Loucy (cell line): ENCODE data around the gene ZBTB12.
"Not testable (repeated sequence)": the region's sequence is repeated elsewhere in the genome, so short reads cannot be mapped to it uniquely, and the experiment has no call there.

Experiments used
- H2AFZ ChIP-seq: fragments of 200-600 bp; sonication (generic); 2 replicates; pipeline ENCODE4 v1.6.0; 2016; ENCODE audit warnings: antibody characterized with exemption, mild to moderate bottlenecking, low read length, moderate library complexity
- H3F3A ChIP-seq: fragments of 200-600 bp; 2 replicates; pipeline ENCODE4 v1.6.0; 2016; ENCODE audit warnings: antibody characterized with exemption, low read depth, mild to moderate bottlenecking
- H3K27me3 ChIP-seq: fragments of 200-600 bp; sonication (generic); 2 replicates; pipeline ENCODE4 v1.6.1; 2014; ENCODE audit warnings: low read length, mild to moderate bottlenecking; ENCODE audit not compliant: insufficient read depth, poor library complexity, severe bottlenecking
- H3K36me3 ChIP-seq: fragments of 200-600 bp; sonication (generic); 2 replicates; pipeline ENCODE4 v1.6.1; 2016; ENCODE audit warnings: low read length; ENCODE audit not compliant: insufficient read depth
- H3K4me1 ChIP-seq: fragments of 200-600 bp; sonication (generic); 2 replicates; pipeline ENCODE4 v1.5.1; 2014; ENCODE audit warnings: low read length, mild to moderate bottlenecking; ENCODE audit not compliant: insufficient read depth, poor library complexity, severe bottlenecking
- H3K4me2 ChIP-seq: fragments of 200-600 bp; sonication (generic); 2 replicates; pipeline ENCODE4 v1.6.0; 2014; ENCODE audit warnings: antibody characterized with exemption, low read length, low read depth, mild to moderate bottlenecking; ENCODE audit not compliant: poor library complexity, severe bottlenecking
- H3K4me3 ChIP-seq: fragments of 200-600 bp; sonication (generic); 2 replicates; pipeline ENCODE4 v1.5.1; 2014; ENCODE audit warnings: low read length, mild to moderate bottlenecking, mixed read lengths; ENCODE audit not compliant: poor library complexity, severe bottlenecking
- H3K79me2 ChIP-seq: fragments of 200-600 bp; sonication (generic); 2 replicates; pipeline ENCODE4 v1.6.1; 2014; ENCODE audit warnings: low read length; ENCODE audit not compliant: insufficient read depth
- H3K9ac ChIP-seq: fragments of 200-600 bp; sonication (generic); 2 replicates; pipeline ENCODE4 v1.6.0; 2014; ENCODE audit warnings: mild to moderate bottlenecking, low read depth, low read length, moderate library complexity; ENCODE audit not compliant: poor library complexity, severe bottlenecking
- H3K9me2 ChIP-seq: fragments of 200-600 bp; sonication (generic); replicated peaks from 2 replicates; pipeline ENCODE4 v1.6.1; 2016; ENCODE audit warnings: low read depth, low read length, mixed read lengths
- H3K9me3 ChIP-seq: fragments of 200-600 bp; sonication (generic); 2 replicates; pipeline ENCODE4 v1.6.1; 2014; ENCODE audit warnings: mild to moderate bottlenecking, antibody characterized with exemption, low read length, low read depth; ENCODE audit not compliant: insufficient read depth
- H4K20me1 ChIP-seq: fragments of 200-600 bp; sonication (generic); 2 replicates; pipeline ENCODE4 v1.6.0; 2014; ENCODE audit warnings: antibody characterized with exemption, low read length, mild to moderate bottlenecking; ENCODE audit not compliant: insufficient read depth, poor library complexity, severe bottlenecking
- EZH2phosphoT487 ChIP-seq: fragments of 200-600 bp; IDR thresholded peaks from 2 replicates; pipeline ENCODE4 v1.6.1; 2018; ENCODE audit warnings: antibody characterized with exemption, mild to moderate bottlenecking, moderate library complexity, borderline replicate concordance
- TF ChIP-seq, protein P1 (sequence below): fragments of 200-600 bp; sonication (generic); conservative IDR thresholded peaks from 2 replicates; pipeline ENCODE4 v1.5.1; 2014; ENCODE audit warnings: mild to moderate bottlenecking, antibody characterized with exemption, low read length

ZBTB12 gene

DNA sequence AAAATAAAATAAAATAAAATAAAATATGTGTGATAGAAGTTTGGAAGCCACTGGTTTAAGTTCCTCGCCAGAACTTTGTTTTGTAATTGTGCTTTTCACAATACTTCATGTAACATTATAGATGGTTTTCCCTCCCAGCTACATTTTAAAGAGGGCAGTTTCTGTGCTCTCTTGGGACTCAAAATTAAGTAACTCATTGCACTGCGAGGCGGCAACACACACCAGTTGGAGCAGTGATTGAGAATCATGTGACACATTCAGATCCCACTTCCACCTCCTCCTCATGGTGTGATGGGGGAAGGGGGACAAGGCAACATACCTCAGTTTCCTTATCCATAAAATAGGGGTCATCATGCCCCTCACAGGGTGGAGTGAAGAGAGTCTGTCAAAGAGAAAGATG is 33.1 kb upstream of the ZBTB12 start:
- H3K9me3 ChIP-seq, result no peaks in the 10 kb centered on the region
- no peak overlapping the region for H3K4me3 ChIP-seq
- no peaks in the 10 kb centered on the region for H3K79me2 ChIP-seq
- no peaks in the 10 kb centered on the region for H3K36me3 ChIP-seq
- H2AFZ ChIP-seq, result no peak overlapping the region
- H3K4me1 ChIP-seq, result peaks cover 3% of the 10 kb centered on the region
- H3K9ac ChIP-seq, result no peak overlapping the region
- H3K4me2 ChIP-seq, result no peak overlapping the region
- no peaks in the 10 kb centered on the region for H3F3A ChIP-seq
- no peaks in the 10 kb centered on the region for H3K27me3 ChIP-seq
- H3K9me2 ChIP-seq, result no peaks in the 10 kb centered on the region
- no peak for TF ChIP-seq EZH2phosphoT487
- TF ChIP-seq, protein P1, sequence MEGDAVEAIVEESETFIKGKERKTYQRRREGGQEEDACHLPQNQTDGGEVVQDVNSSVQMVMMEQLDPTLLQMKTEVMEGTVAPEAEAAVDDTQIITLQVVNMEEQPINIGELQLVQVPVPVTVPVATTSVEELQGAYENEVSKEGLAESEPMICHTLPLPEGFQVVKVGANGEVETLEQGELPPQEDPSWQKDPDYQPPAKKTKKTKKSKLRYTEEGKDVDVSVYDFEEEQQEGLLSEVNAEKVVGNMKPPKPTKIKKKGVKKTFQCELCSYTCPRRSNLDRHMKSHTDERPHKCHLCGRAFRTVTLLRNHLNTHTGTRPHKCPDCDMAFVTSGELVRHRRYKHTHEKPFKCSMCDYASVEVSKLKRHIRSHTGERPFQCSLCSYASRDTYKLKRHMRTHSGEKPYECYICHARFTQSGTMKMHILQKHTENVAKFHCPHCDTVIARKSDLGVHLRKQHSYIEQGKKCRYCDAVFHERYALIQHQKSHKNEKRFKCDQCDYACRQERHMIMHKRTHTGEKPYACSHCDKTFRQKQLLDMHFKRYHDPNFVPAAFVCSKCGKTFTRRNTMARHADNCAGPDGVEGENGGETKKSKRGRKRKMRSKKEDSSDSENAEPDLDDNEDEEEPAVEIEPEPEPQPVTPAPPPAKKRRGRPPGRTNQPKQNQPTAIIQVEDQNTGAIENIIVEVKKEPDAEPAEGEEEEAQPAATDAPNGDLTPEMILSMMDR, result no peak
- H4K20me1 ChIP-seq, result no peaks in the 10 kb centered on the region

DNA sequence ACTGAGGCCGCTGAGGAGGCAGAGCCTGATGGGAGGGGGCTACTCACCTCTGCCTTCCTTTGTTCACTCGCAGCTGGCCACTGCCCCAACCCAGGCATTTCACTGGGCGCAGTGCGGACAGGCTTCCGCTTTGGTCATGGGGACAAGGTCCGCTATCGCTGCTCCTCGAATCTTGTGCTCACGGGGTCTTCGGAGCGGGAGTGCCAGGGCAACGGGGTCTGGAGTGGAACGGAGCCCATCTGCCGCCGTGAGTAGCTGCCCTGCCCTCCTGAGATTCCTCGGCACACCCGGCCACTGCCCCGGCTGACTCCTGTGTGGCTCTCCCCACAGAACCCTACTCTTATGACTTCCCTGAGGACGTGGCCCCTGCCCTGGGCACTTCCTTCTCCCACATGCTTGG is 31.7 kb upstream of the ZBTB12 start:
- H3K4me1 ChIP-seq, result no peaks in the 10 kb centered on the region

DNA sequence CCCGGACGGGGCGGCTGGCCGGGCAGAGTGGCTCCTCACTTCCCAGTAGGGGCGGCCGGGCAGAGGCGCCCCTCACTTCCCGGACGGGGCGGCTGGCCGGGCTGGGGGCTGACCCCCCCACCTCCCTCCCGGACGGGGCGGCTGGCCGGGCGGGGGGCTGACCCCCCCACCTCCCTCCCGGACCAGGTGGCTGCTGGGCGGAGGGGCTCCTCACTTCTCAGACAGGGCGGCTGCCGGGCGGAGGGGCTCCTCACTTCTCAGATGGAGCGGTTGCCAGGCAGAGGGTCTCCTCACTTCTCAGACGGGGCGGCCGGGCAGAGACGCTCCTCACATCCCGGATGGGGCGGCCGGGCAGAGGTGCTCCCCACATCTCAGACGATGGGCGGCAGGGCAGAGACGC is 30.3 kb upstream of the ZBTB12 start:
- H3K9me2 ChIP-seq, H3K4me1 ChIP-seq, H2AFZ ChIP-seq, H3K27me3 ChIP-seq, H3K4me3 ChIP-seq, H4K20me1 ChIP-seq, H3F3A ChIP-seq, H3K79me2 ChIP-seq, H3K4me2 ChIP-seq, H3K9ac ChIP-seq, H3K9me3 ChIP-seq, H3K36me3 ChIP-seq: not testable (repeated sequence)

More for the DNA sequence above, 31.7 kb upstream of the ZBTB12 start:
- Histone ChIP-seq H3K4me2 (no peak overlapping the region), H2AFZ (no peak overlapping the region), H3F3A (no peaks in the 10 kb centered on the region), H3K9me3 (no peaks in the 10 kb centered on the region), H3K27me3 (no peaks in the 10 kb centered on the region), H3K4me3 (no peak overlapping the region), H3K9ac (no peak overlapping the region), H3K36me3 (no peaks in the 10 kb centered on the region), H4K20me1 (no peaks in the 10 kb centered on the region), H3K9me2 (no peaks in the 10 kb centered on the region), H3K79me2 (no peaks in the 10 kb centered on the region)
- TF ChIP-seq EZH2phosphoT487, result no peak
- TF ChIP-seq, protein P1, result no peak

DNA sequence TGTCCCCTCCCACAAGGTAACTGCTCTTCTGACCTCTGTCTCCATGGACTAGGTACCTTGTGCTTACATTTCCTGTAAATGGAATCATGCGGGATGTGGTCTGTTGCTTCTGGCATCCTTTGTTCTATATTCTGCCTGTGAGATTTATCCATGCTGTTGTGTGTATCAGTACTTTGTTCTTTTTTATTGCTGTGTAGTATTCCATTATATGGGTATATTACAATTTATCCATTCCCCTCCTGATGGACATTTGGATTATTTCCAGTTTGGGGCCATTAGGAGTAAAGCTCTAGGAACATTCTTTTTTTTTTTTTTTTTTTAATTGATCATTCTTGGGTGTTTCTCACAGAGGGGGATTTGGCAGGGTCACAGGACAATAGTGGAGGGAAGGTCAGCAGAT is 29.1 kb upstream of the ZBTB12 start:
- no peak for TF ChIP-seq EZH2phosphoT487
- TF ChIP-seq, protein P1, result no peak
- Histone ChIP-seq H3K9ac (no peak overlapping the region), H3K9me3 (no peaks in the 10 kb centered on the region), H4K20me1 (no peaks in the 10 kb centered on the region), H2AFZ (no peak overlapping the region), H3K27me3 (no peaks in the 10 kb centered on the region), H3K36me3 (no peaks in the 10 kb centered on the region), H3K4me3 (no peak overlapping the region), H3K79me2 (no peaks in the 10 kb centered on the region), H3K4me1 (no peaks in the 10 kb centered on the region), H3K9me2 (no peaks in the 10 kb centered on the region), H3K4me2 (no peak overlapping the region), H3F3A (no peaks in the 10 kb centered on the region)
